MM.1S (cell line): ENCODE data around the gene CBL.

ENCODE experiments used
- CTCF ChIP-seq: fragments of 300-600 bp; sonication (generic); IDR thresholded peaks from 2 replicates; pipeline ENCODE4 v1.5.1; 2016; ENCODE audit warnings: antibody characterized with exemption, low read length, mixed read lengths
- EZH2 ChIP-seq: fragments of 300-600 bp; sonication (generic); optimal IDR thresholded peaks from 2 replicates; pipeline ENCODE3; 2017; ENCODE audit warnings: low read depth, mild to moderate bottlenecking, antibody characterized with exemption, low read length, mixed read lengths

DNA sequence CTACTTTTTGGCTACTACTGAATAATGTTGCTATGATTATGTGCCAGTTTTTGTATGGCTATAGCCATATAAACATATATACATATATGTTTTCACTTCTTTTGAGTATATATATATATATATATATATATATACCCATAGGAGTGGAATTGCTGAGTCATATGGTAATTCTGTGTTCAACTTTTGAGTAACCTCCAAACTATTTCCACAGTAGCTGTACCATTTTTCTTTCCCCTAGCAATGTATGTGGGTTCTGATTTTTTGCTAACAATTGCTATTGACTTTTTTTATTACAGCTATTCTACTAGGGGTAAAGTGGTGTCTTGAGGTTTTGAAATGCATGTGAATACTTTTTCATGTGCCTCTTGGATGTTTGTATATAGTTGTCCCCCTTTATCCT, 30.4 kb downstream of the CBL start:
- TF ChIP-seq CTCF: no peak
- TF ChIP-seq EZH2: no peak
